GM12872 (cell line): ENCODE results near the gene SYN1.

Experiments used
- CTCF ChIP-seq: IDR thresholded peaks from 3 replicates; pipeline ENCODE4 v1.5.1; 2011; ENCODE audit warnings: low read depth, mild to moderate bottlenecking, low read length, moderate library complexity; ENCODE audit not compliant: insufficient read depth

SYN1 gene

GRCh38 chrX:47608130-47608810 is 11.4 kb downstream of the SYN1 start:
- TF ChIP-seq CTCF, result no peak

GRCh38 chrX:47607091-47607490 is 12.6 kb downstream of the SYN1 start:
- no peak for TF ChIP-seq CTCF

GRCh38 chrX:47605024-47605423 is 14.6 kb downstream of the SYN1 start:
- TF ChIP-seq CTCF, result no peak

- no peak for TF ChIP-seq CTCF
Observed at GRCh38 chrX:47597222-47597621, 22.4 kb downstream of the SYN1 start.

- no peak for TF ChIP-seq CTCF
Observed at GRCh38 chrX:47596256-47596655, 23.4 kb downstream of the SYN1 start.

GRCh38 chrX:47595716-47596251 is 23.9 kb downstream of the SYN1 start:
- no peak for TF ChIP-seq CTCF

- no peak for TF ChIP-seq CTCF
Observed at GRCh38 chrX:47593522-47593921, 26.1 kb downstream of the SYN1 start.
